Mesodermal cell (in vitro differentiated cells): ENCODE results near the gene RTP3.

Experiments
- H3K27ac ChIP-seq: 2 replicates; pipeline ENCODE4 v1.7.0; 2013; ENCODE audit warnings: mild to moderate bottlenecking, low read depth, low read length, moderate library complexity; ENCODE audit not compliant: severe bottlenecking
- H3K36me3 ChIP-seq: 2 replicates; pipeline ENCODE4 v1.7.1; 2013; ENCODE audit warnings: mild to moderate bottlenecking, low read length, moderate library complexity; ENCODE audit not compliant: control insufficient read depth, insufficient read depth
- H3K4me1 ChIP-seq: one replicate; pipeline ENCODE4 v1.7.1; 2013; ENCODE audit warnings: mild to moderate bottlenecking, low read length; ENCODE audit not compliant: insufficient read depth, control insufficient read depth, poor library complexity, severe bottlenecking
- H3K4me3 ChIP-seq: 2 replicates; pipeline ENCODE4 v1.7.0; 2013; ENCODE audit warnings: low read length, control low read depth, mild to moderate bottlenecking; ENCODE audit not compliant: insufficient read depth, poor library complexity, severe bottlenecking; ENCODE audit errors: extremely low read depth
- H3K9me3 ChIP-seq: 2 replicates; pipeline ENCODE4 v1.7.1; 2013; ENCODE audit warnings: mild to moderate bottlenecking, low read length, moderate library complexity; ENCODE audit not compliant: control insufficient read depth
- WGBS, 2 experiments: methylation state at CpG; one replicate each; pipeline ENCODE4 v1.1.5; 2013; ENCODE audit warnings: missing lambda C conversion rate in 2 of 2; ENCODE audit not compliant: insufficient coverage in 2 of 2; 5-methylcytosine and 5-hydroxymethylcytosine counted together

RTP3 gene

DNA sequence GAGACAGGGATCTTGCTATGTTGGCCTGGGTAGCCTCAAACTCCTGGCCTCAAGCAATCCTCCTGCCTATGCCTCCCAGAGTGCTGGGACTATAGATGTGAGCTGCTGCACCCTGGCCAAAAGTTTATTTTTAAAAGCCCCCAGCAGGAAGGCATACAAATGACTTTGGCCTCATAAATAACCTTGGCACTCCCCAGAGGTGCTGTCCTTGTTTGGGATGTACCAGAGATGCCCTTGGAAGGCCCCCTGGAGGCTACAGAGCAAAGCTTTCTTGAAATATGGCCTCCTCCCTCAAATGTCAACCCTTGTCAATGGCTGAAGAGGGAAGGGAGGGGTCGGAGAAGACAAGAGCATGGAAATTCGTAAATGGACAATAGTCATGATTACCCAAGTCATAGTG is 14.0 kb upstream of the RTP3 start:
- Histone ChIP-seq H3K36me3 (no peaks in the 10 kb centered on the region), H3K9me3 (no peaks in the 10 kb centered on the region), H3K27ac (no peak overlapping the region), H3K4me3 (no peak overlapping the region), H3K4me1 (no peaks in the 10 kb centered on the region)
- WGBS, 2 experiments, result 80 to 100% methylated on average over 1 to 2 of the region's 2 CpGs

DNA sequence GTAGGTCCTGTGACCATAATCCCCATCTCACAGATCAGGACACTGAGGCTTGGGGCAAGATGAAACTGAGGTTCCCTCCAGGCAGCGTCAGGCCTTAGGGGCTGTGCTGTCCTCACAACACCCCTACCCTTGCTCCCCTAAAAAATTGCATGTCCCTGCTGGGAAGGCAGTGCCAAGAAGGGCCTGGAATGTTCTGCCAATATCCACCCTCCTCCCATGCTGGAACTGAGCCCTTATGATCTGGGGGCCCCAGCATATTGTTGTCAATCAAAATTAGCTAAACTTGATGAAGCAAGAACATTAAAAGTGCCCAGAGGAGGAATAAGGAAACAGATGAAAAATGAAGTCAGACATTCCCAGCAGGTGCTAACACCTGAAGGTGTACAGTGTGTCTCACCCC is 13.4 kb upstream of the RTP3 start:
- H3K27ac ChIP-seq, result no peak overlapping the region
- no peaks in the 10 kb centered on the region for H3K4me1 ChIP-seq
- no peak overlapping the region for H3K4me3 ChIP-seq
- WGBS, 2 experiments, result 80 to 88% methylated on average over 1 of the region's 1 CpG
- no peaks in the 10 kb centered on the region for H3K36me3 ChIP-seq
- H3K9me3 ChIP-seq, result no peaks in the 10 kb centered on the region

DNA sequence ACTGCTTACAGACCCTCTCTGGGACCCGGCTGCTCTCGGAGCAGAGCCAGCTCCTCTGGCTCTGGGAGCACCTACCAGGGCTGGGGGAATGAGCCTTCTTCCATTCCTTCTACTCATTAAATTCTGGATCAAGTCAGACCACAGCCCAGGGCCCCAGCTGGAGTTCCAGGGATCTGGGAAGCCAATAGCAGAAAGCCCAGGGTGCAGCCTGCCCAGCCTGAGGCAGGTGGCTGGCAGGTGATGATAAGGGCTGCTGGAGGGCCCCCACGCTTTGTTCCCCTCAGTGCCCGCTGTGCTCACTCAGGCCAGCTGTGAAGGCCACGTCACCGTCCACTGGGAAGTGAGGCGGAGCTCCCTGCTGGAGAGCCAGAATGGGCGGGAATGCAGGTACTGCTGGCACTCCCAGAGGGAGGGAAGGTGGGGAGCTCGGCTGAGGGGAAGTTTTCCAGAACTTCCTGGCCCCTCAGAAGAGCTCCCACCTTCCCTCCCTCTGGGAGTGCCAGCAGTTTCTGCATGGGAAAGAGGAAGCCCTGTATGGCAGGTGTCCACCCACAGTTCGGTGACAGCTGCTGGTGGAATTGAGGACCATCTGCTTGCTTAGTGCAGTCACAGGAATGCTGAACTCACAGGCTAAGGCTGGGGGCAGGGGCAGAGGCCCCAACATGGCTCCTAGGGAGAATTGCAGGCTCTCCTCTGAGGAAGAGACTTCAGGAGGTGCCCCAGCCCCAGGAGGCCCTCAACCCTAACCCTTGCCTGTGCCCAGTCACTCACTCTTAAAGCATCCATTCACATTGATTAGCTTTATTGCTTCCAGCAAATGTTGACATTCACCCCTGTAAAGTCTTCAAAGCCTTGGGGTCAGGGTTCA is 12.6 kb upstream of the RTP3 start:
- Histone ChIP-seq H3K27ac (no peak overlapping the region), H3K9me3 (no peaks in the 10 kb centered on the region), H3K36me3 (no peaks in the 10 kb centered on the region), H3K4me3 (no peak overlapping the region), H3K4me1 (no peaks in the 10 kb centered on the region)
- 60 to 64% methylated on average over 7 to 9 of the region's 10 CpGs for WGBS, 2 experiments

DNA sequence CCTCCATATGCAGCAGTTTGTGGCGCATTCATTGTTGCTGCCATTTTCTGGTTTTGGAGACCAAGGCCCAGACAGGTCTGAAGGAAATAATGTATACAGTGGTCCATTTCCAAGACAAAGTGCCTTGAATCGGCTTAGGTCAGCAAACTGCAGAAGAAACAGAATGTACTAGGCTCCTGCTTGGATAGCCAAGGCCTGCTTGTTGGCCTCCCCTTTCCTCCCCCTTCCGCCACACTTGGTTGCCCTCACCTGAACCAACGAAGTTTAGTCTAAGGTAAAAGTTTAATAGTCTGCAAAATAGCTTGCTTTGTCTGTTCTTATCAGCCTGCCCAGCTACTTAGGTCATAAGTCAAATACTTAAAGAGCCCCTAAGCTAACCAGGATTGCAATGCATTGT is 12.0 kb upstream of the RTP3 start:
- WGBS, 2 experiments, result 96 to 100% methylated on average over 1 to 2 of the region's 4 CpGs
- Histone ChIP-seq H3K36me3 (no peaks in the 10 kb centered on the region), H3K4me1 (no peaks in the 10 kb centered on the region), H3K4me3 (no peak overlapping the region), H3K27ac (no peak overlapping the region), H3K9me3 (no peaks in the 10 kb centered on the region)

DNA sequence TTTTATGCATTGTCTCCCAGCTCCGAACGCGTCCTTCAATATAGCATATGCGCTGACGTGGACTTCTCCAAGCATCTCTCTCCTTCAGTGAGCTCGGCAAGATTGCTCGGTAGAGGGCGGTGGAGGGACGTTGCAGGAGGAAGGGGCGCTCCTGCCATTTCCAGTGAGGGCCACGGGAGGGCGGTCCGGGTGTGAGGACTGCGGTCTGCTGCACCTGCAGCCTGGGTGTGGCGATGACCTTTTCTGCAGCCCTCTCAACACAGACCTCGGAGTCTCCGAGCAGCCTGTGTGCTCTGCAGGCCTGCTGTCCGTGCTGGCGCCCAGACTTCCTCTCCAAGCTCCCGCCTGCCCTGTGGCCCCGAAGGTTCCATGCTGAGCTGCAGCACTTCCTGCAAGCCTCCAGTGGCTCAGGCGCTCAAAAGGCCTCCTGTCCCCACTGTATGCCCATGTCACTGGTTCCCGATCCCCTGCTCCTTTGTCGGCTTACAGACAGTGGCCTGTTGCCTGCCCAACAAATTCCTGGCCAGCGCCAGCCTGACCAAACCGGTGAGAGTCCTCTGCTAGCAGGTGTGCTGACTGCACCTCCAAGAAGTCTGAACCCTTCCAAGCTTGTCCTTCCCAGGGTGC is 8.9 kb upstream of the RTP3 start:
- 17 to 32% methylated on average over 19 to 20 of the region's 26 CpGs for WGBS, 2 experiments
- no peak overlapping the region for H3K4me3 ChIP-seq

DNA sequence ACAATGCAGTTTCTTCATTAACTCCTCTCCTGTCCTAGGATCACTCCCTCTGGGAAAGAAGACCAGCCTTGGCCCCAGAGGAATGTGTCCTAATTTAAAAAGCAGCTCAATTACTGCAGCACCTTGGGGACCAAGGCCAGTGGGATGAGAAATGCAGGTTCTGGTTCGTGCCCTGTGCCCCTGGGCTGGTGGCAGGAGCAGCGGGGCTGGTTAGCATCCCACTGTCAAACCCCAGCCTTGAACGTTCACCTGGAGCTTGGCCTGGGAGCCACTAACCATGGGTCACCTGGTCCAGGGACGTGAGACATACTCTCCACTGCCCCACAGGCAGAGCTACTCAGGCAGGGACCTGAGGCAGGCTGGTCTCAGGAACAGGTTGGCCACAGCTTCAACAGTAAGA is 8.4 kb upstream of the RTP3 start:
- H3K27ac ChIP-seq, result no peak overlapping the region
- 75 to 80% methylated on average over 2 to 4 of the region's 4 CpGs for WGBS, 2 experiments

More for the DNA sequence above, 8.9 kb upstream of the RTP3 start:
- Histone ChIP-seq H3K36me3 (no peaks in the 10 kb centered on the region), H3K27ac (no peak overlapping the region), H3K4me1 (no peaks in the 10 kb centered on the region), H3K9me3 (no peaks in the 10 kb centered on the region)

DNA sequence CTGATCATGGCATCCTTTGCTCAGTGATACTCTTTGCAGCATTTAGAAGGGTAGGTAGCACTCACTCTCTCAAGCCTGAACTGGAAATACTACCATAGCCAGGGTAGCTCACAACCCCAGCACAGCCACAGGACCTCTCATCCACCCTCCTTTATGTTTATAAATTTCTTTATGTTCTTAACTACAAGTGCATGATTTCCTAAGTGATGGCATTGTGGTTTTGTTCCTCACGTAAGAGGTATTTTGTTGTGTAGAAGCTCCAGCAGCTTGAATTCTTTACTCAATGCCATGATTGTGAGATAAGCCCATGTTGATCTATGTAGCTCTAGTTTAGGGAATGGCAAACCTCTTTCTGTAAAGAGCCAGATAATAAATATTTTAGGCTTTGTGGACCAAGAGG is 7.9 kb upstream of the RTP3 start:
- H3K4me3 ChIP-seq, result no peak overlapping the region

More for the DNA sequence above, 8.4 kb upstream of the RTP3 start:
- no peak overlapping the region for H3K4me3 ChIP-seq
- H3K9me3 ChIP-seq, result no peaks in the 10 kb centered on the region
- no peaks in the 10 kb centered on the region for H3K4me1 ChIP-seq
- no peaks in the 10 kb centered on the region for H3K36me3 ChIP-seq

DNA sequence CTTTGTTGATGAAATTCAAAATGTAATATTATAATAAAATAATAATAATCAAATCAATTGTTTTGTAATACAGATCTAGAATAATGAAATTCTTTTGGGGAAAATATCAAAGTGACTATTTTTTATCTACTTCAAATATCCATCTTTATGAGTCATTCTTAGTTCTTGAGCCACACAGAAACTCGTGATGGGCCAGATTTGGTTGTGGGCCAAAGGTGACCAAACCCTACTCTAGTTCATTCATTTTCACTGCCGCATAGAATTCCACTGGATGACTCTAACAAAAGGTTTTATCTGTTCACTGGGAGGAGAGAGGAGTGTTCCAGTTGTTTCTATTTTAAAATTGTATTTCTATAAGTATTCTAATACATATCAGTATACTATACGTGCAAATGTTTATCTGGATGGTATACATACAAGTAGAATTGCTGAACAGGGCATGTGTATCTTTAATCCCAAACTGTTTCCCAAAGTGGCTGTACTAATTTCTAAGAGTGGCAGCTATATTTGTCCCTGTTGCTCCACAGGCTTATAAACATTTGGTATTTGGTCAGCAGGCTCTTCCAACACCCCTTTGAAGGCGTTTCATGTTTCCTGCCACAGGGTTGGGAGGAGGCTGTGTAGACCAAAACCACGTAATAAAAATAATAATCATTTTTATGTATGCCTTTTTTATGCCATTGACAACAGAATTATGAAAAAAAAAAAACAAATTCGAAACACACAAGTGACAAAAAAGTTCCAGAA is 7.3 kb upstream of the RTP3 start:
- Histone ChIP-seq H3K36me3 (no peaks in the 10 kb centered on the region), H3K4me1 (no peaks in the 10 kb centered on the region), H3K4me3 (no peak overlapping the region), H3K27ac (no peak overlapping the region), H3K9me3 (no peaks in the 10 kb centered on the region)
- 60 to 100% methylated on average over 1 of the region's 6 CpGs for WGBS, 2 experiments

More for the DNA sequence above, 7.9 kb upstream of the RTP3 start:
- Histone ChIP-seq H3K9me3 (no peaks in the 10 kb centered on the region), H3K27ac (no peak overlapping the region), H3K4me1 (no peaks in the 10 kb centered on the region), H3K36me3 (no peaks in the 10 kb centered on the region)
- WGBS, 2 experiments, result 100% methylated on average over 1 of the region's 1 CpG; no CpG with 5 or more reads in 1 of the 2 experiments

DNA sequence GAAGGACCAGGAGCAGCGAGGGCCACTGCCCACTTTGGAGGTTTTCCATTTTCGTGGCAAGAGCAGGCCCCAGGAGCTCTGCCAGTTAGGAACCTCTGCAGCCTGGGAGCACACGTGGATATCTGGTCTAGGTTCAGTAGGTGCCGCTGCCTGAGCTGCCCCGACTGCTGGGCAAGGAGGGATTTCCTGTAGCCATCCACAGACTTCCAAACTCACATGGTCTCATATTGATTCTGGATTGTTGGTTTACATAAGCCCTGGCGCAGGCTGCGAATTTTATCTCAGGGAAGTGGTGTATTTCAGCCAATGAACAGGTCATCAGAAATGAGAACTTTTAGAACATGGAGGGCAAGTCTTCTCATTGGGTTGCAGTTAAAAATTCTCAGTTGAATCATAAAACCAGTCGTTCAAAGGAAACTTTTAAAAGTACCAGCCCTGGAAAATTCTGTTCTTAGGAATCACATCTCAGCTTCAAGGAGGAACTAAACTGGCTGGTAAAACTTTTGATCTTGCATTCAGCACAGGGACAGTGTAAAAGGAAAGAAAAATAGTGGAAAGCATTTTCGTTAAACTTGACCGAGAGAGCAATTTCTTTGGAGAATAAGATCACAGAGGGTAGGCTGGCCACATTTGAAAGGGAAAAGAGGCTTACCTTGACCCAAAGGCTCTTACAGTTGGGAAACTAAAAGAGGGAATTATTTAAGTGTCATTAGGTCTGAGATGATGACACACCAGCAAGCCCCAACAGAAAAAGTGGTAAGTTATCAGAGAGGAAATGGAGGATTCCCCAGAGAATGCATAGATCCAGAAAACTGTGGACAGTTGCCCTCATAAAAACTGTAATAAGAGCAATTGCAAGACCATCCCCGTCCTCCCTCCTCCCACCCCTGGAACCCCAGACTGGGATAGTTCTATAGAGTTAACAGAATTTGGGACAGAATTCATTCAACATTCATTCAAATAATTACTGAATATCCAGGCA is 6.4 kb upstream of the RTP3 start:
- 87 to 95% methylated on average over 8 to 10 of the region's 11 CpGs for WGBS, 2 experiments

More for the DNA sequence above, 6.4 kb upstream of the RTP3 start:
- no peaks in the 10 kb centered on the region for H3K4me1 ChIP-seq
- no peaks in the 10 kb centered on the region for H3K9me3 ChIP-seq
- no peaks in the 10 kb centered on the region for H3K36me3 ChIP-seq
- no peak overlapping the region for H3K27ac ChIP-seq
- no peak overlapping the region for H3K4me3 ChIP-seq
